ENCODE measurements around the gene CRTC2.

- no peak for TF ChIP-seq CTCF (conservative IDR thresholded peaks at IDR 0.05; ENCODE audit: low read length)
- no peak for TF ChIP-seq EZH2phosphoT487 (IDR thresholded peaks at IDR 0.05; ENCODE audit: borderline replicate concordance)
Observed at GRCh38 chr1:153936011-153936802, 22.2 kb downstream of the CRTC2 start.
